LHCN-M2 (cell line): ENCODE results near the gene KRT3. TPM values are rescaled to one million over a fixed set of nuclear protein-coding genes. Genes with fewer than 3 reads are reported as not detected.
"Not testable (repeated sequence)": the region's sequence is repeated elsewhere in the genome, so short reads cannot be mapped to it uniquely, and the experiment has no call there.

ENCODE experiments used
- DNase-seq: peaks from one replicate; pipeline ENCODE4 v3.0.0-alpha.2; 2012; ENCODE audit warnings: low read depth
- total RNA-seq: library from RNA; depleted of rRNA; stranded (reverse); fragments of >200 nt; gene quantifications from 2 replicates; pipeline ENCODE4 v1.2.3, GENCODE V29; 2014

KRT3 gene
- total RNA-seq, 1 experiment from 2014 or later = not detected

DNA sequence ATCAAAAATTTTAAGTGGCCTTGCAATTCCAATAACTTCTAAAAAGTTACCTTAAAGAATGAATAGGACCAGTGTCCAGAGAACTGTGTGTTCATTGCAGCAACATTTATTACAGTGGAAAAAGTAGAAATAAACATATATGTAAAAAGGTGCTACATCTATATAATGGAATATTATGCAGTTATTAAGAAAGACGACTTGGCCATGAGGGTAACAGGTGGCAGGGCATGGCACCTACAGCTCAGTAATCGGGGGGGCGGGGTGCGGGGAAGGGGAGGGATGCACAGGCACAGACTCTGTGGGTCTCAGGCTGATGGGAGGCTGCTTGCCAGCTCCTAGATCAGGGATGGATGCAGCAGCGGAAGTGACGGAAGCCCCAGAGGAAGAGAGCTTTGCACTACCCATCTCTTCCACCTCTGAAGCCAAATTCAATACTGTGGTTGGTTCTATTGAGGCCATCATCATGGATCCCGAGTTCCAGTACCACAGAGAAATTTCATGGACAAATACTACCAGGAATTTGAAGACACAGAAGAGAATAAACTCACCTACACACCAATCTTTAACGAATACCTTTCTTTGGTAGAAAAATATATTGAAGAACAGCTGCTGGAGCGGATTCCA, 32.8 kb downstream of the KRT3 start:
- no peak for DNase-seq

DNA sequence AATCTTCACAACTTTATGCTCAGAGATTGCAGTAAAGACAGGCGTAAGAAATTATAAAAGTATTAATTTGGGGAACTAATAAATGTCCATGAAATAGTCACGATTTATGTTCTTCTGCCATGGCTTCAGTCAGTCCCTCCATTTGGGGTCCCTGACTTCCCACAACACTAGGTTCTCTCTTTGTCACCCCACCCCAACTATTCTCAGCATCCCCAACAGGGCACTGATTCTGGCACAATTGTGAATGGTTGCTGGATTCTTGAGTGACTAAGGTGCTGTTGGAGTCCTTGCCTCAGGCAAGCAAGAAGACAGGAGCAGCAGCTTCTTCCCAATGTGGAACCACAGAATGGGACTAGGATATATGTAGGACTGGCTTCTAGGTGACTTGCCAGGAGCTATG, 34.1 kb downstream of the KRT3 start:
- DNase-seq = no peak

DNA sequence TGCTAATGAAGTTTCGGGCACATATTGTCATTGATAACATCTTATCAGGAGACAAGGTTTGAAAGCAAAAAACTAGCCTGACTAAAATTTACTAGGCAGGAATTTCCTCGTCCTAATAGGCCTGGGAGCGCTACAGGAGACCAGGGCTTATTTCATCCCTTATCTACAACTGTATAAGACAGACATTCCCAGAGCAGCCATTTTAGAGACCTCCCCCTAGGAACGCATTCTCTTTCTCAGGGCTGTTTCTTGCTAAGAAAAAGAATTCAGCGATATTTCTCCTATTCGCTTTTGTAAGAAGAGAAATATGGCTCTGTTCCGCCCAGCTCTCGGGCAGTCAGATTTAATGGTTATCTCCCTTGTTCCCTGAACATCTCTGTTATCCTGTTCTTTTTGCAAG, 34.7 kb downstream of the KRT3 start:
- not testable (repeated sequence) for DNase-seq

DNA sequence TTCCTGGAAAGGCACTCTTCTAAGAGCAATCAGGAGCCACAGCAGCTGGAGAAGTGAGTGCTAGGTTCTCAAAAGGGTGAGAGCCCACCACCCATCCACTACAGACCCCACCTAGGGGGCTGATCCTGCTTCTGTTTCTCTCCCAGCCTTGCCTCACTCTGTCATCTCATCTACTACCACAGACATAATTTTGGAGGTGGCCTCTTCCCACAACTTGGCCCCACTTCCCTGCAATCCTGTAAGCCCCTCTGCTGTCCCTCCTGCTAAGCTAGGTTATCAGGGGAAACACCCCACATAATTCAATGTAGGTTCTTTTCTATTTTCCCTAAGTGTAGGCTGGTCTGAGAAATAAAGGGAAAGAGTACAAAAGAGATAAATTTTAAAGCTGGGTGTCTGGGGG, 35.3 kb downstream of the KRT3 start:
- DNase-seq = no peak

DNA sequence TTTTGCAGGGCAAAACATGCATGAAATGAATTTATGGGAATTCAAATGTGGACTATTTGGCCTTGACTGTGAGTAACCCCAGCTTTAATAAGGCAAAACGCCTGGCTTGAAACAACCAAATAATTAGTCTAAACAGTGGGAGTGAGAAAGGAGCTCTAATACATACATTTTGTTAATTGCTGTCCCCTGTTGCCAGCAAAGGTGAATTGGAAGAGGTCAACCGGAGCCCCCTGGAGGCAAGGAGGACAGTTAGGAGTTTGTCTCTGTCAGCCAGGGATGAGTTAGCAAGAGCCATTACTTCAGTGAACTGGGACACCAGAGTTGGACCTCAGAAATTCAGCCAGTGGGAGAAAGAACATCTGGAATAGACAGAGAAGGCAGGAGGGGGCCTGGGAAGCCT, 36.2 kb downstream of the KRT3 start:
- no peak for DNase-seq

DNA sequence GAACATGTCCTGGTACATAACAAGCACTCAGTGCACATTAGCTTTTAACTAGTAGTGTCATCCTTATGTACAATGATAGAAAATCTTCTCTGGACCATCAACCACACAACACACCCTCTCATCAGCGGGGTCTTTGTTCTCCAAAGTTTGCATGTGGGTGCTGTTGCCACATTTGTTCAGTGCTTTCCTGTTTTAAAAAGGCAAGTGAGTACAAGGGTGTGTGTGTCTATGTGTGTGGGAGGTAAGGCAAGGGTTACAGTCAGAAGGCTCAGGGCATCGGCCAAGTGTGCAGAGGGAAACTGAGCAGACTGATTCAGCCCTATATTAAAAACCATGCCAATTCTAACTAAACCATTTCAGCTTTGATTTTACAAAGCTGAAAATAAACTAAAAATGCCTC, 36.7 kb downstream of the KRT3 start:
- no peak for DNase-seq

DNA sequence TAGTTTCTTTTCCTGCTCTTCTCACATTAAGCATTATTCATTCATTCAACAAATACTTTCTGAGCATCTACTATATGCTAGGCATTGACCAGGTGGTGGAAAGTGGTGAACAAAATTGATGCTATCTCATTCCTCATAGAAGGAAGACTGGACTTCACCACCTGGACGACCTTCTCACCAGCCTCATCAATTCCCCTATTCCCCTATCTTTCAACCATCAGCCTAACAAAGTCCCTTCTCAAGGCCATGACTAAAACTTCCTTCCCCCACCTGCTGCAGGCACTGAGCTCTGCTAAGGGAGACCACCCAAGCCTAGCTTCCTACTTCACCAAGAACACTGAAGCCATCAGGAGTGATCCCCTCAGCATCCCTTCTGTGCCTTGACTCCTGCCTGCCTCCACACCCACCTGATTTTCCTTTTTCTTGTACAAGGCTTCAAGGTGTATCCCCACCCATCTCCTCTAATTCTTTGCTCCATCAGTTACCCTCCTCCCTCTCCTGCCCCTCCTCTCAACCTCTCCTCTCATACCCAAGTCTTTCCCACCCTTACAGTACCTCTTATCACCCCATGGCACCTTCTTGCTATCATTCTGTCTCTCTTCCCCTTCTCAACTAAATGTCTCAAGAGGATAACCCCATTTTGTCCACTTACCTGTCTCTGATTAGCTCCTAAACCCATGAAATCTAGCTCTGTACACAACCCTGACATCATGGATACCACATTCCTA, 38.3 kb downstream of the KRT3 start:
- no peak for DNase-seq

DNA sequence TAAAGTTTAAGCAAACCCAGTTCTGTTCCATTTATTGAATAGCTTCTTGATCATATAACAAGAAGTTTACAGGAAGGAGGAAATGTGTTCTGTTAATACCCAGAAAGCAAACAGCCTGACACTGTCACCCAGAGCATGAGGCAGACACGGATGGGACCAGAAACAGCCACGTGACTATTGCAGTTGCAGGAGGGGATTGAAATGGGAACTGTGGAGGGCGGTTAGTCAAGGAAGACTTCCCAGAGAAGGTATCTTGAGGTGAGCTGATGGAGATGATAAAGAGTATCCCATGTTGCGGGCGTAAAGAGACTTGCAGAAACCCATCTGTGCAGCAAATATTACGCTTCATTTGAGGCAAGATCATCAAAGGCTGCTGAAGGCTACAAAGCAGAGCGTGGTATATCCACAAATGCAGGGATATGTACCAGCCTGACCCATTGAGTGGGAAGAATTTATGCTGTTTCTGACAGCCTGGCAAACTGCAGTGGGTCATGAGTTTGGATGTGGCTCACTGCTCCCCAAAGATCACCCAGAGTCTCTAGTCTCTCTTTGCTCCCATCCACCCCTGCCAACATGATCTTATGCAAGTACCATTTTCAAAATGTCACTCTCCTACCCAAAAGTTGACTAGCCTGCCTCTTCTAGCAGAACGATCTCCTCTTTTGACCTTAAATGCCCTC, 39.5 kb downstream of the KRT3 start:
- DNase-seq = no peak

DNA sequence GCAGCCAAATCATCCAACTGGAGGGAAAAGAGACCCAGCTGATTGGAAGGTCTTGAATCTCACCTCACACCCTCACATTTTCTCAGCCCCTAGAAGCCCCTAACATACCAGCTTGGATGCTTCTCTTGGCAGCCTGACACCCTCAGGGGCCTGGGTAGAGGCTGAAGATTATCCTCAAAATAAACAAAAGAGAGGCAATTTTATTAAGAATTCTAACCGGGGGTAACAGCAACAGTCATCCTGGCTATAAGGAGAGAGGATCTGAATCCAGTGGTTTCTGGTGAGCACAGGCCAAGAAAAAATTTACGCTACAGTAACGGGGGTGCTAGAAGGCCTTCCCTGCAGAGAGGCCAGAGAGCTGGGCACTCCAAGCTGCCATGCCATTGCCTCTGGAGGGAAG, 40.4 kb downstream of the KRT3 start:
- DNase-seq = no peak

DNA sequence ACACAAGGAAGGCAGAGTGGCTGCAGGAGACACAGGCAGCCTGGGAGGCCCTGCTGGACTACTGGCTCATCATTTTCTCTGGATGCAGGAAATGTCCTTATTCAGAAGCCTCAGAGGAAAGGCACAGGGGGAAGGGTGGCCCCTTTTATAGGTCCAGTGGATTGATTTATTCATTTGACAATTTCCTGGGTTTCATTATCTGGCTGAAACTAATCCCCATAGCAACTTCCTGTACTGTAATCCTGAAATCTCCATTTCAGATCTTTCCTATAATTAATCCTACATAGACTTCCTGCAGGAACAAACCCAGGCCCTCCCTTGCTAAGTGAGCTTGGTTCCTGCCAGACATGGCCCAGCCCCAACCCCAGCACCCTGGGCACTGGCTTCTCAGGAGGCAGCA, 41.8 kb downstream of the KRT3 start:
- DNase-seq = no peak

DNA sequence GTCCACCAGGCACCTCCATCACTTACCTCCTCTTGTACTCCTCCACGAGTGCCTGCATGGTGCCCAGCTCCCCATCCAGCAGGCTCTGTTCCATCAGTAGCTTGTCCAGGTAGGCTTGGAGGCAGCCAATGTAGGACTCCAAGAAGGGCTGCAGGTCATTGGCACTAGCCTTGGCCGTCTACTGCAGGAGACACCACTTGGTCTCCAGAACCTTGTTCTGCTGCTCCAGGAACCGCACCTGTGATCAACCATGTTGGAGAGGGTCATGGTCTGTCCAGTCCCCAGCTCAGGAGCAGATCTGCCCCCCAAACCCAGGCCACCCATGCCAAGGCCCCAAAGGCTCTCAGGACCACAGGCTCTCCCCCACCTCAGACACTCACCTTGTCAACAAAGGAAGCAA, 42.6 kb downstream of the KRT3 start:
- no peak for DNase-seq

DNA sequence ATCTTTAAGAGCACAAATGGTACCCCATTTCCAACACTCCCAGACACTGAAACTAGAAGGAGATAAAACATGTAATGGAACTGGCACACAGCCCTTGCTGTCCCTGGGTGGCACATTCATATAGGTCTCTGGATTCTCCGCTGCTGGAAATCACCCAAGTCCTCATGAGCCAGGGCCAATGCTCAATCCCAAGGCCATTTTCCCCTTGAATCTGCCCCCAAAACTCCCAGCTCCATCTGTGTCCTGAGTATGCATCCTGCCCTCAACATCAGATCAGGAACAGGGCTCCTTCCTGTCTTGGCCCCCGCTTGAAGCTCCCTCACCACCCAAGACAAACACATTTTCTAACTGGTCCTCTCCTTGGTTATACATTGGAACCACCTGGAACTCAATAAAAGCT, 43.4 kb downstream of the KRT3 start:
- DNase-seq = no peak

DNA sequence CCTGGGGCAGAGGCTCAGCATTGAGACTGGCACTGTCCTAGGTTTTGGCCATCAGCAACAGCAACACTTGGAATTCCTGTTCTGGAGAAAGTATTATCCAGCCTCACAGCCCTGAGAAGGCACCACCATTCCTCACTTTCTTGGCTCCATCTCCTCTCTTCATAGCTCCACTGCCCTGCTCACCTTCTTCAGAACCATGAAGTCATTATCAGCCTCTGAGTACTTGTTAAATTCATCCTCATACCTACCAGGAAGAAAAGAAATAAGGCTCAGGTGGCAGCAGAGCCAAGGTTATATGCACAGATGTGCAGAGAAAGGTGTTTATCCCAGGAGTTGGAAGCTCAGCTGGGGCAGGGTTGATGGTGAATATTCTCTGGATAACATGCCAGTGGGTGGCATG, 44.1 kb downstream of the KRT3 start:
- no peak for DNase-seq

DNA sequence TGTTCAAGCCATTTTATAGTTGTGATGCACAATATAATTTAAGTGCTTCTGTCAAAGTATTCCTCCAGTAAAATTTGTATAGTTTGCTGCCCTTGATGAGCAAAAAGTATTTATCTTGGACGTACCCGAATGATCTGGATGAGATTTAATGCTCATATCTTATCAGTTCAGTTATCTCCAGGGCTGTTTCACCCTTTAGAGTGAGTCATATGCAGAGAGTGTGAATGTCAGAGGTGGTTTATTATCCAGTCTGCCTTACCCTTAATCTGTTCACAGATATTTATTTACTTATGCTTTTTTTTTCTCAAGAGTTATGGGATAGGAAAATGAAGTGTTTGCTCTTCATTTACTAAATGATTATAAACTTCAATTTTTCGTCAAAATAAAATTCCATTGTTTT, 45.4 kb downstream of the KRT3 start:
- DNase-seq = not testable (repeated sequence)

DNA sequence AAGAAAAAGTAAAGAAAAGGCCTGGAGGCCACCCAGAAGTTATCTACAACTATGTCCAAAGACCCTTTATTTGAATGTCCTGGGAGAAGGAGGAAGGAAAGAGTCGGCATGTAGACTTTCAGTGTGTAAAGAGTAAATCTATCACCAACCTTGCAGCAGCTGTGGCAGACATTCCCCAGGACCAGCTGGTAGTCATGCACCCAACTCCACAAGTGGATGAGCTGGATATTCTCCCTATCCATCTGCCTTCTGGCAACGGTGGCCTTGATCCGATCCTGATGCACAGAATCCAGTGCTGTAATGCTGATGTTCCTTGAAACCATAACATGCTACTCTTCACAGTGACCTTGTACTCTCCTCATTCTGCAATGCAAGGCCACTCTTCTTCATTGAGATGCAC, 46.1 kb downstream of the KRT3 start:
- no peak for DNase-seq

DNA sequence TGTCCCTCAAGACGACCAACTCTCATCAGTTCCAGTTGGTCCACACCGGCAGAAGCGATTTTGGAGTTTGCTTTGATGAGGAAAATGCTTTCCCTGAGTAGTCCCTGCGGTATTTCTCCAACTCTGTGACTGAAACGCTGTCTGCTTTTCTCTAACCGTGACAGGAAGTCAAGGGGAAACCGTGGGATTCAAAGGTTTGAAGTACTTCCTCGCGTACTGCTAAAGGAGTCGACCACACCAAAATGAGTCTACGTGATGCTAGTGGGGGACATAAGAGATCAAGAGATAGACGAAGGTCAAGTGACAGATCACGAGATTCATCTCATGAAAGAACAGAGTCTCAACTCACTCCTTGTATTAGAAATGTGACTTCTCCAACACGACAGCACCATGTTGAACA, 47.3 kb downstream of the KRT3 start:
- no peak for DNase-seq

DNA sequence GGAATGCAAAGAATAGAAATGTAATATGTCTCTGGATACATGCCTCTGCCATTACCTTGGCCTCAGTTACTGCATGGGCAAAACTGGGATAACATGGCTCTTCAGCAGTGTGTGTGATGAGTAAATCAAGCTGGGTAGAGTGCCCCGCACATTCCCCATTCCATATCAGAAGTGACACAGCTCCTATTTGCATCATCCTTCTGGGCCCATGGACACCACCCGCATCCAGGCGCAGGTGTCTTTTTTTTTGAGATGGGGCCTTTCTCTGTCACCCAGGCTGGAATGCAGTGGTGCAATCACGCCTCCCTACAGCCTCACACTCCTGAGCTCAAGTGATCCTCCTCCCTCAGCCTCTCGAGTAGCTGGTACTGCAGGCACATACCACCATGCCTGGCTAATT, 50.4 kb downstream of the KRT3 start:
- DNase-seq = no peak

DNA sequence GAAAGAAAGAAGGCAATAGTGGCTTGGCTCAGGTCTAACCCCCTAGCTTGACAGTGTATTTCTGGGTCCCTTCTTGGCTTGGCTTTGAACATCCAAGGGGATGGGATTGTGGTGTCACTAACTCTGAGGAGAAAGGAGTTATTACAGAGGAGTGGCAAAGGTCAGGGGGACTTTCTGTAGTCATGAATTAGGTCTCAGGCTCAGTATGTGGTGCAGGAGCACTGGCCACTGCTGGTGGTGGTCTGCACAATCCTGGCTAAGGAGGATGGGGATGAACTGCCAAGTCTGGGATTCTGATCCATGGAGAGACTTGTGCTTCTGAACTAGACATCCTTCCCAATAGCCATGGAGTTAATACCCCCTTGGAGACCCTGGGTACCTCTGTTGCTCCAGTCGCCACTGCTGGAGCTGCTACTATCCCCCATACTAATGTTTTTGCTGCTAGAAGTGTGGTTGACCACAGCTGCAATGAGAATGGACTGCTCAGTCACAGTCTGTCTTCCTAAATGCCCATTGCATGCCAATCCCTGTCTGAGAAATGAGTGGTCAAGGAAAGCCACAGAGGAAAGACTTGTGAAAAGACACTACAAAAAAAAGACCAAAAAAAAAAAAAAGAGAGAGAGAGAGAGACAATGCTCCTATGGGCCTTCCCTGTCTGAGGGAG, 51.3 kb downstream of the KRT3 start:
- no peak for DNase-seq

DNA sequence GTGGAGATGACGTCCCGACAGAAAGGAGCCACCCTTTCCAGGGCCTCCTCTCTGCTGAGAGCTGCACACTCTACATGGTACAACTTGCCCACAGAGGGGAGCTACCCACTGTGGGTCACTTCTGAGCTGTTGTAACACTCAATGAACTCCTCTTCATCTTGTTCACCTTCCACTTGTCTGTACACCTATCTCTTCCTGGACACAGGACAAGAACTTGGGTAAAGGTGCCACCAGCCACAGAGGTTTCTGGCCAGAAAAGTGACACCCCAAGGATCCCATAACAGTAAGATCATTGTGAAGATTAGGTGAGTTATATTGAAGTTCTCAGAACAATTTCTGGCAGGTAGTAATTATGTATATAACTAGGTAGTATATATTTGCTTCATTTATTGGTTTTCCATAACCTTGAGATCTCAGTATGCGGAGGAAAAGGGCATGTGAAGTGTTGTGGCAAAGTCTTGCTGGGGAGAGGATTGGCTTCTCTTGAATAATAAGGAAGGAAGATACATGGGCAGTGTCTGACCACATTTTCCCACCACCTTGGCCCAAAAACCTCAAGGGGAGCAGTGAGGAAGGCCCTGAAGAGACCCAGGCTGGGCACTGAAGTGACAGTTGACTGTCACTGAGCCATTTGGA, 53.0 kb downstream of the KRT3 start:
- DNase-seq = no peak

DNA sequence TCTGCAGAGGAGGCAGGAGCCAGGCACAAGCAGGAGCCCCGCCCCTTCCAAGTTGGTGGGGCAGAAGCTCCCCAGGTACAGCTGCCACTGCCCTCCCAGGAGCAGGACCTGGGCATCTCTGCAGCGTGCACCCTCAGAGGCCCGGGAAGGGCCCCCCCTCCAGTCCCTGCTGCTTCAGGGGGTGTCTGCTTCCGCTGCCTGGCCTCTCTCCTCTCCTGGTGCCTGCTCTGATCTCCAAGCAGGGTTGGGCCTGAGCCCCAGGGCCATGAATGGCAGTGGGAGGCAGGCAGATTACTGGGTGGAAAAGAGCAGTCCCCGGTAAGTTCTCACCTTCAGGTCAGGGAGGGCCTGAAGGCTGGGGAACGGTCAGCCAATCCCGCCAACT, 53.7 kb downstream of the KRT3 start:
- DNase-seq = no peak

DNA sequence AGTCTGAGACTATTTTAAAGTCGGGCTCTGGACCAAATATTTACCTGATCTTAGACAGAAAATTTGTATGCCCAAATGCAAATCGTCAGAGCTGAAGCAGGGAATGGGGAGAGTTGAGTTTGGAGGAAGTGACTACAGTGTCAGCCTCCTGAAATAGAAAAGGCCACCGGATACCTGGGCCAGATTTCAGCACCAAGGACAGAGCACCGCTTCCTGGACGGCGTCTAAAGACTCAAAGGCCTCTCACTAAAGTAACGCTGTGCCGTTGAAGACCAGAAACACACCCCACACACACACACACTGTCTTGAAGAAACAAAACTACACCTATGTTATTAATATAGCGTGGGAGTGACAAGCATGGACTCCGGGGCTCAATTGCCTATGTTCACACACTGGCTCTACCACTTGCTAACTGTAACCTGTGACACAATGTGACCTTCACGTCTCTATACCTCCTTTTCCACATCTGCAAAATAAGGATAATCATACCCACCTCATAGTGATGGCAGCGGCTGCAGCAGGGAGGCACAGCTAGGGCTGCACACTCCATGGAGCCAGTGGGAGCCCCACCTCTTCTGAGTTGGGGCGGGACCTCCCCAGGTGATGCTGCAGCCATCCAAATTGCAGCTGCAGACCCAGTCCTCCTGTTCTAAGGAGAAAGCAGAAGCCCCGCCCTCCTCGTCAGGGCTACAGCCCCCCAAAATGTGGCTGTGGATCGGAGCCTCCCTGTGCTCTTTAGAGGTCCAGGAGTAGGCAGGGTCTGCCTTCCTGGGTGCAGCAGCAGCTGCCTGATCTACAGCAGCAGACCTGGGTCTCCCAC, 54.3 kb downstream of the KRT3 start:
- peak; percentile 28 for DNase-seq
